ENCODE data around the gene TOR1AIP2. TPM values are rescaled to one million over a fixed set of nuclear protein-coding genes. Genes with fewer than 3 reads are reported as not detected.

The TOR1AIP2 gene
- total and polyA plus RNA-seq, 2 donors (not counting 3 experiments of a cell fraction or from before 2014, with no cell fraction given), result 18.6 to 101 TPM

DNA sequence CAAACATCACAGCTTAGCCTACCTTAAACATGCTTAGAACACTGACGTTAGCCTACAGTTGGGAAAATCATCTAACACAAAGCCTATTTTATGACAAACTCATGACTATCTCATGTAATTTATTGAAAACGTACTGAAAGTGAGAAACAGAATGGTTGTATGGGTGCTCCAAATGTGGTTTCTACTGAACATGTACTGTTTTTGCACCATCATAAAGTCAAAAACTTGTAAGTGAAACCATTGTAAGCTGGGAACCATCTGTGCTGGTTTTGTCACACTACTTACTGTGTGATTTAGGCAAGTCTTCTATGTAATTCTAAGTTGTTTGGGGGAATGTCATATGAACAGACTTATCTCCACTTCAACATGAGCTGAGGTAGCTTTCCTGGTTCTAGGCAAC is 55.5 kb downstream of the TOR1AIP2 start:
- no peak overlapping the region for H3K9ac ChIP-seq (replicated peaks; ENCODE audit: extremely low read depth, insufficient read depth, low read length)
- no peak overlapping the region for H3K27ac ChIP-seq (ENCODE audit: insufficient read depth, low read depth, low read length)
- no peaks in the 10 kb centered on the region for H4K20me1 ChIP-seq (replicated peaks; ENCODE audit: control insufficient read depth, extremely low read depth, insufficient read depth, low read length)
- CTCF ChIA-PET, result interaction anchor here (1.1 to 2.6 kb wide), 5 partner anchors 11 to 357 kb away, joined by 3 to 15 read pairs (median 4); no protein-coding TSS in a partner anchor
- no peak overlapping the region for H2AFZ ChIP-seq (ENCODE audit: low read depth, low read length)
- DNase-seq (ENCODE audit: low read depth, low spot score) (no peak), FAIRE-seq (no peak)
- no TSS peak for BruUV-seq (replicated peaks)
- H3K27me3 ChIP-seq (ENCODE audit: control insufficient read depth in 2 of 2, insufficient read depth in 2 of 2, low read length in 2 of 2), result peaks cover 0 to 6% of the 10 kb centered on the region in 2 experiments
- H3K4me1 ChIP-seq (ENCODE audit: control insufficient read depth, extremely low read depth, insufficient read depth, low read length), result no peaks in the 10 kb centered on the region
- TF ChIP-seq, protein P1, sequence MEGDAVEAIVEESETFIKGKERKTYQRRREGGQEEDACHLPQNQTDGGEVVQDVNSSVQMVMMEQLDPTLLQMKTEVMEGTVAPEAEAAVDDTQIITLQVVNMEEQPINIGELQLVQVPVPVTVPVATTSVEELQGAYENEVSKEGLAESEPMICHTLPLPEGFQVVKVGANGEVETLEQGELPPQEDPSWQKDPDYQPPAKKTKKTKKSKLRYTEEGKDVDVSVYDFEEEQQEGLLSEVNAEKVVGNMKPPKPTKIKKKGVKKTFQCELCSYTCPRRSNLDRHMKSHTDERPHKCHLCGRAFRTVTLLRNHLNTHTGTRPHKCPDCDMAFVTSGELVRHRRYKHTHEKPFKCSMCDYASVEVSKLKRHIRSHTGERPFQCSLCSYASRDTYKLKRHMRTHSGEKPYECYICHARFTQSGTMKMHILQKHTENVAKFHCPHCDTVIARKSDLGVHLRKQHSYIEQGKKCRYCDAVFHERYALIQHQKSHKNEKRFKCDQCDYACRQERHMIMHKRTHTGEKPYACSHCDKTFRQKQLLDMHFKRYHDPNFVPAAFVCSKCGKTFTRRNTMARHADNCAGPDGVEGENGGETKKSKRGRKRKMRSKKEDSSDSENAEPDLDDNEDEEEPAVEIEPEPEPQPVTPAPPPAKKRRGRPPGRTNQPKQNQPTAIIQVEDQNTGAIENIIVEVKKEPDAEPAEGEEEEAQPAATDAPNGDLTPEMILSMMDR (IDR thresholded peaks at IDR 0.05; ENCODE audit: extremely low read depth in 1 of 2, insufficient read depth in 1 of 2, low read depth in 1 of 2, low read length in 2 of 2), result no peak
- TF ChIP-seq EZH2 (IDR thresholded peaks at IDR 0.05; ENCODE audit: borderline replicate concordance, low read depth, low read length, severe bottlenecking), result no peak
- no peak for TF ChIP-seq GATA2 (IDR thresholded peaks at IDR 0.05; ENCODE audit: insufficient read depth, insufficient read length, low read depth, low read length)
- TF ChIP-seq, protein P2, sequence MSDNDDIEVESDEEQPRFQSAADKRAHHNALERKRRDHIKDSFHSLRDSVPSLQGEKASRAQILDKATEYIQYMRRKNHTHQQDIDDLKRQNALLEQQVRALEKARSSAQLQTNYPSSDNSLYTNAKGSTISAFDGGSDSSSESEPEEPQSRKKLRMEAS (IDR thresholded peaks at IDR 0.05; ENCODE audit: insufficient read depth, insufficient read length), result no peak
- no peak for TF ChIP-seq POLR2AphosphoS5 (IDR thresholded peaks at IDR 0.05; ENCODE audit: insufficient read depth, low read depth, low read length)
- no peak for TF ChIP-seq MYC (IDR thresholded peaks at IDR 0.05; ENCODE audit: low read depth, low read length)
- TF ChIP-seq FOS (IDR thresholded peaks at IDR 0.05; ENCODE audit: borderline replicate concordance, insufficient read depth, low read length), result no peak
- TF ChIP-seq JUN (IDR thresholded peaks at IDR 0.05; ENCODE audit: borderline replicate concordance, insufficient read depth, insufficient read length, low read depth), result no peak
- TF ChIP-seq POLR2A (IDR thresholded peaks at IDR 0.05; ENCODE audit: low read depth, low read length), result no peak
- H3K9me1 ChIP-seq (replicated peaks; ENCODE audit: control insufficient read depth, extremely low read depth, insufficient read depth, low read length), result no peaks in the 10 kb centered on the region
- H3K4me3 ChIP-seq (replicated peaks in 1 of 3; ENCODE audit: insufficient read depth in 1 of 3, low read depth in 1 of 3, low read length in 3 of 3), result no peak overlapping the region
- no peaks in the 10 kb centered on the region for H3K9me3 ChIP-seq (replicated peaks; ENCODE audit: control insufficient read depth, insufficient read depth, low read length)
- dilution Hi-C loops (cut with MboI; ENCODE audit: extremely low pct_ligation_motif_present, low sequenced_read_pairs), result no loop called here
- POLR2A ChIA-PET, result no interaction called here
- intact Hi-C loops (cut with micrococcal nuclease), result no loop called here
- no peaks in the 10 kb centered on the region for H3K79me2 ChIP-seq (ENCODE audit: control insufficient read depth, insufficient read depth, low read length)
- no peak overlapping the region for H3K4me2 ChIP-seq (ENCODE audit: insufficient read depth, low read length)
- H3K36me3 ChIP-seq (ENCODE audit: control insufficient read depth in 2 of 2, extremely low read depth in 1 of 2, insufficient read depth in 2 of 2, low read length in 2 of 2), result no peaks in the 10 kb centered on the region

Data from endothelial cell of umbilical vein (primary cell).